GM19035 (cell line): ENCODE measurements around the gene ITGB3.

Experiments used
- ATAC-seq: cut with Tn5 transposase; IDR thresholded peaks from one replicate; pipeline ENCODE4 v1.9.1; 2021; ENCODE audit not compliant: unreplicated experiment

Gene ITGB3

GRCh38 chr17:47295874-47296255 lies 42.2 kb downstream of the ITGB3 start:
- ATAC-seq, result no peak

GRCh38 chr17:47297661-47298400 lies 44.2 kb downstream of the ITGB3 start:
- ATAC-seq, result no peak

GRCh38 chr17:47298712-47299111 lies 45.1 kb downstream of the ITGB3 start:
- ATAC-seq, result no peak

GRCh38 chr17:47299239-47299910 lies 45.7 kb downstream of the ITGB3 start:
- no peak for ATAC-seq

GRCh38 chr17:47300718-47301117 lies 47.1 kb downstream of the ITGB3 start:
- ATAC-seq, result no peak

- ATAC-seq, result no peak
Measured at GRCh38 chr17:47301161-47301560, 47.5 kb downstream of the ITGB3 start.

GRCh38 chr17:47301831-47302230 lies 48.2 kb downstream of the ITGB3 start:
- ATAC-seq, result no peak

- ATAC-seq, result no peak
Measured at GRCh38 chr17:47304186-47304585, 50.6 kb downstream of the ITGB3 start.

GRCh38 chr17:47305302-47305923 lies 51.8 kb downstream of the ITGB3 start:
- ATAC-seq, result no peak

- no peak for ATAC-seq
Measured at GRCh38 chr17:47310186-47310733, 56.6 kb downstream of the ITGB3 start.

- ATAC-seq, result no peak
Measured at GRCh38 chr17:47311420-47311819, 57.8 kb downstream of the ITGB3 start.

- no peak for ATAC-seq
Measured at GRCh38 chr17:47315451-47316266, 62.0 kb downstream of the ITGB3 start.

- ATAC-seq, result no peak
Measured at GRCh38 chr17:47316311-47316710, 62.7 kb downstream of the ITGB3 start.

- no peak for ATAC-seq
Measured at GRCh38 chr17:47317119-47317518, 63.5 kb downstream of the ITGB3 start.

- ATAC-seq, result no peak
Measured at GRCh38 chr17:47318197-47318918, 64.7 kb downstream of the ITGB3 start.

- ATAC-seq, result no peak
Measured at GRCh38 chr17:47320879-47321502, 67.4 kb downstream of the ITGB3 start.

- ATAC-seq, result peak; percentile 86
Measured at GRCh38 chr17:47323382-47324223, 70.0 kb downstream of the ITGB3 start, which contains the start of gene EFCAB13. EFCAB13 (plus strand) TSS chr17:47323955; CDS start chr17:47328354, 4,399 bp downstream.

GRCh38 chr17:47324224-47325020 lies 70.8 kb downstream of the ITGB3 start:
- peak; percentile 32 for ATAC-seq
